Brain pericyte (primary cell): ENCODE data around the gene TMEM94.
A peak's percentile ranks its signal among the peaks of the same experiment; 100 is the strongest.
"Not testable (repeated sequence)": the region's sequence is repeated elsewhere in the genome, so short reads cannot be mapped to it uniquely, and the experiment has no call there.

Source experiments
- DNase-seq: peaks from one replicate; pipeline ENCODE4 v3.0.0-alpha.2; 2012; ENCODE audit warnings: low read depth, low spot score

TMEM94 gene

GRCh38 chr17:75456417-75457046 is at the start of gene TMEM94:
Gene TMEM94, plus strand, starts transcription at chr17:75456635. Its CDS starts 15,271 bp downstream, at chr17:75471906.
- peak; percentile 88 for DNase-seq

- no peak for DNase-seq
These were observed 48.6 kb upstream of the TMEM94 start for GRCh38 chr17:75407655-75408352.

- DNase-seq = no peak
These were observed 46.3 kb upstream of the TMEM94 start for GRCh38 chr17:75410141-75410540.

- no peak for DNase-seq
These were observed 44.9 kb upstream of the TMEM94 start for GRCh38 chr17:75411328-75412067.

GRCh38 chr17:75412455-75413317 is 43.7 kb upstream of the TMEM94 start:
- DNase-seq = no peak

- no peak for DNase-seq
These were observed 41.9 kb upstream of the TMEM94 start for GRCh38 chr17:75414488-75414887.

GRCh38 chr17:75416006-75416405 is 40.4 kb upstream of the TMEM94 start:
- no peak for DNase-seq

GRCh38 chr17:75417054-75417580 is 39.3 kb upstream of the TMEM94 start:
- DNase-seq = no peak

GRCh38 chr17:75418531-75418930 is 37.9 kb upstream of the TMEM94 start:
- no peak for DNase-seq

GRCh38 chr17:75428543-75429469 is 27.6 kb upstream of the TMEM94 start:
- DNase-seq = no peak

GRCh38 chr17:75430159-75430974 is 26.1 kb upstream of the TMEM94 start:
- no peak for DNase-seq

GRCh38 chr17:75433218-75433783 is 23.1 kb upstream of the TMEM94 start:
- no peak for DNase-seq

- not testable (repeated sequence) for DNase-seq
These were observed 22.0 kb upstream of the TMEM94 start for GRCh38 chr17:75434433-75434832.

GRCh38 chr17:75437404-75437803 is 19.0 kb upstream of the TMEM94 start:
- not testable (repeated sequence) for DNase-seq

GRCh38 chr17:75439287-75439686 is 17.1 kb upstream of the TMEM94 start:
- no peak for DNase-seq

- no peak for DNase-seq
These were observed 15.5 kb upstream of the TMEM94 start for GRCh38 chr17:75440738-75441448.

- no peak for DNase-seq
These were observed 14.0 kb upstream of the TMEM94 start for GRCh38 chr17:75442168-75443103.
